ENCODE measurements around the gene PPP1R14B. TPM values are rescaled to one million over a fixed set of nuclear protein-coding genes. Genes with fewer than 3 reads are reported as not detected.

The PPP1R14B gene
- total RNA-seq, 1 experiment from 2014 or later: 583 TPM

- H3K27ac Mint-ChIP-seq (ENCODE audit: low read depth, unreplicated experiment): no peak overlapping the region
These were observed 29.9 kb downstream of the PPP1R14B start for GRCh38 chr11:64216879-64217278.

GRCh38 chr11:64211181-64211872, 35.4 kb downstream of the PPP1R14B start:
- intact Hi-C loops (cut with micrococcal nuclease): no loop called here
- no peak overlapping the region for H3K27ac Mint-ChIP-seq (ENCODE audit: low read depth, unreplicated experiment)
- no peak overlapping the region for H3K4me3 Mint-ChIP-seq (ENCODE audit: unreplicated experiment)
- CTCF ChIA-PET: interaction anchor here (1.0 to 1.3 kb wide), 2 partner anchors 15 to 1532 kb away, joined by 3 read pairs; partner anchors contain the start of genes NUDT22 and TRPT1
- no TSS peak for BruUV-seq (replicated peaks)
- no peaks in the 10 kb centered on the region for H3K4me1 Mint-ChIP-seq (ENCODE audit: insufficient read depth, unreplicated experiment)
- H3K27me3 Mint-ChIP-seq (ENCODE audit: insufficient read depth, unreplicated experiment): no peaks in the 10 kb centered on the region
- POLR2A ChIA-PET: no interaction called here
- DNase-seq (ENCODE audit: unreplicated experiment): no peak
- H3K9me3 Mint-ChIP-seq (ENCODE audit: unreplicated experiment): no peaks in the 10 kb centered on the region
- TF ChIP-seq CTCF (IDR thresholded peaks at IDR 0.05; ENCODE audit: unreplicated experiment): no peak
- H3K36me3 Mint-ChIP-seq (ENCODE audit: insufficient read depth, unreplicated experiment): peaks cover 5% of the 10 kb centered on the region

More at GRCh38 chr11:64216879-64217278, 29.9 kb downstream of the PPP1R14B start:
- ChIA-PET CTCF (interaction anchor here (0.5 to 2.4 kb wide), 4 partner anchors 9 to 1457 kb away, joined by 3 to 12 read pairs (median 4); no protein-coding TSS in a partner anchor), POLR2A (interaction anchor here (1.2 kb wide), 3 partner anchors 9 to 12 kb away, joined by 3 read pairs; partner anchors contain the start of genes NUDT22 and TRPT1)
- no peak for TF ChIP-seq CTCF (IDR thresholded peaks at IDR 0.05; ENCODE audit: unreplicated experiment)
- intact Hi-C loops (cut with micrococcal nuclease): no loop called here
- Mint-ChIP-seq H3K36me3 (ENCODE audit: insufficient read depth, unreplicated experiment) (peaks cover 9% of the 10 kb centered on the region), H3K4me3 (ENCODE audit: unreplicated experiment) (no peak overlapping the region), H3K27me3 (ENCODE audit: insufficient read depth, unreplicated experiment) (no peaks in the 10 kb centered on the region), H3K9me3 (ENCODE audit: unreplicated experiment) (no peaks in the 10 kb centered on the region), H3K4me1 (ENCODE audit: insufficient read depth, unreplicated experiment) (no peaks in the 10 kb centered on the region)
- no peak for DNase-seq (ENCODE audit: unreplicated experiment)
- BruUV-seq (replicated peaks): no TSS peak

GRCh38 chr11:64210301-64211020, 36.3 kb downstream of the PPP1R14B start:
- intact Hi-C loops (cut with micrococcal nuclease): no loop called here
- Mint-ChIP-seq H3K27ac (ENCODE audit: low read depth, unreplicated experiment) (no peak overlapping the region), H3K27me3 (ENCODE audit: insufficient read depth, unreplicated experiment) (no peaks in the 10 kb centered on the region)

More at GRCh38 chr11:64210301-64211020, 36.3 kb downstream of the PPP1R14B start:
- BruUV-seq (replicated peaks): no TSS peak
- ChIA-PET POLR2A (interaction anchor here (0.8 kb wide), 1 partner anchor 42 kb away, joined by 5 read pairs; no protein-coding TSS in a partner anchor), CTCF (interaction anchor here (0.6 to 1.3 kb wide), 4 partner anchors 16 to 1531 kb away, joined by 3 read pairs; partner anchors contain the start of genes NUDT22 and TRPT1)
- H3K9me3 Mint-ChIP-seq (ENCODE audit: unreplicated experiment): no peaks in the 10 kb centered on the region
- H3K4me3 Mint-ChIP-seq (ENCODE audit: unreplicated experiment): no peak overlapping the region
- H3K4me1 Mint-ChIP-seq (ENCODE audit: insufficient read depth, unreplicated experiment): no peaks in the 10 kb centered on the region
- no peak for TF ChIP-seq CTCF (IDR thresholded peaks at IDR 0.05; ENCODE audit: unreplicated experiment)
- no peak for DNase-seq (ENCODE audit: unreplicated experiment)
- H3K36me3 Mint-ChIP-seq (ENCODE audit: insufficient read depth, unreplicated experiment): peaks cover 12% of the 10 kb centered on the region

All from MCF 10A (cell line).